PC-3 (cell line): ENCODE data around the gene FRK. TPM values are rescaled to one million over a fixed set of nuclear protein-coding genes. Genes with fewer than 3 reads are reported as not detected.
A peak's percentile ranks its signal among the peaks of the same experiment; 100 is the strongest.

Experiments
- ATAC-seq: fragments of 200-7000 bp; cut with Tn5 transposase; 2 replicates; pipeline ENCODE4 v1.9.1; 2020; ENCODE audit warnings: mild to moderate bottlenecking, moderate library complexity
- BruUV-seq: library from RNA; stranded (reverse); fragments of 400-500 nt; replicated peaks from 2 replicates; lab custom pipeline; 2021; lab: Mats Ljungman, UMichigan
- CTCF ChIA-PET: fragments of 300-600 bp; sonication (Branson Sonifier 250); formaldehyde crosslinking; loops from one replicate; lab custom pipeline; 2022; ENCODE audit warnings: antibody characterized with exemption; lab: Charles Lee
- POLR2A ChIA-PET: fragments of 300-600 bp; sonication (Branson Sonifier 250); formaldehyde crosslinking; loops from one replicate; lab custom pipeline; 2022; ENCODE audit warnings: antibody characterized with exemption; ENCODE audit not compliant: unreplicated experiment; lab: Charles Lee
- DNase-seq: peaks from one replicate; pipeline ENCODE4 v3.0.0-alpha.2; 2015
- H2AFZ ChIP-seq: fragments of 300-600 bp; sonication (generic); 2 replicates; pipeline ENCODE4 v1.6.0; 2016; ENCODE audit warnings: antibody characterized with exemption, low read length
- H3F3A ChIP-seq: fragments of 300-600 bp; sonication (generic); one replicate; pipeline ENCODE4 v1.6.0; 2017; ENCODE audit warnings: antibody characterized with exemption, low read length, control low read depth, mild to moderate bottlenecking; ENCODE audit not compliant: unreplicated experiment
- H3K27ac ChIP-seq: fragments of 300-600 bp; sonication (generic); 2 replicates; pipeline ENCODE4 v1.5.1; 2016; ENCODE audit warnings: mild to moderate bottlenecking, low read length
- H3K27me3 ChIP-seq: fragments of 300-600 bp; sonication (generic); 2 replicates; pipeline ENCODE4 v1.6.1; 2016; ENCODE audit warnings: low read length, mixed read lengths
- H3K36me3 ChIP-seq: fragments of 300-600 bp; sonication (generic); 2 replicates; pipeline ENCODE4 v1.6.1; 2016; ENCODE audit warnings: low read depth, mixed run types, low read length, mixed read lengths
- H3K4me1 ChIP-seq: fragments of 300-600 bp; sonication (generic); 2 replicates; pipeline ENCODE4 v1.5.1; 2016; ENCODE audit warnings: low read length; ENCODE audit not compliant: insufficient read depth
- H3K4me2 ChIP-seq: fragments of 300-600 bp; sonication (generic); 2 replicates; pipeline ENCODE4 v1.6.0; 2016; ENCODE audit warnings: low read length
- H3K4me3 ChIP-seq: fragments of 300-600 bp; sonication (generic); 2 replicates; pipeline ENCODE4 v1.5.1; 2016; ENCODE audit warnings: mild to moderate bottlenecking, low read length, mixed read lengths
- H3K79me2 ChIP-seq: fragments of 300-600 bp; sonication (generic); 2 replicates; pipeline ENCODE4 v1.6.1; 2017; ENCODE audit warnings: low read length, mixed read lengths
- H3K9ac ChIP-seq: fragments of 300-600 bp; sonication (generic); 2 replicates; pipeline ENCODE4 v1.6.0; 2016; ENCODE audit warnings: mild to moderate bottlenecking, low read length
- H3K9me2 ChIP-seq: fragments of 300-600 bp; sonication (generic); replicated peaks from 2 replicates; pipeline ENCODE4 v1.6.1; 2016; ENCODE audit warnings: mixed run types, low read length, mixed read lengths
- H3K9me3 ChIP-seq: fragments of 300-600 bp; sonication (generic); 2 replicates; pipeline ENCODE4 v1.6.1; 2016; ENCODE audit warnings: low read length, mixed read lengths
- H4K20me1 ChIP-seq: fragments of 300-600 bp; sonication (generic); 2 replicates; pipeline ENCODE4 v1.6.1; 2016; ENCODE audit warnings: low read length, mixed read lengths
- CTCF ChIP-seq: fragments of 300-600 bp; sonication (generic); conservative IDR thresholded peaks from 2 replicates; pipeline ENCODE4 v1.5.1; 2017; ENCODE audit warnings: antibody characterized with exemption, low read depth, mild to moderate bottlenecking, low read length
- EZH2 ChIP-seq: fragments of 300-600 bp; sonication (generic); IDR thresholded peaks from one replicate; pipeline ENCODE4 v1.6.1; 2017; ENCODE audit warnings: antibody characterized with exemption, mild to moderate bottlenecking, low read length; ENCODE audit not compliant: unreplicated experiment
- EZH2phosphoT487 ChIP-seq: fragments of 300-600 bp; sonication (generic); IDR thresholded peaks from 2 replicates; pipeline ENCODE4 v1.6.1; 2018; ENCODE audit warnings: mild to moderate bottlenecking, antibody characterized with exemption, low read length, borderline replicate concordance
- intact Hi-C: fragments of 100-400 bp; cut with micrococcal nuclease; formaldehyde crosslinking; loops from 2 replicates; pipeline ENCODE4 v1.9.0; 2023
- total RNA-seq: library from RNA; depleted of rRNA; stranded (reverse); fragments of >200 nt; gene quantifications from 2 replicates; pipeline ENCODE4 v1.2.3, GENCODE V29; 2014

The FRK gene
- total RNA-seq, 1 experiment from 2014 or later, result 0.66 TPM

- H4K20me1 ChIP-seq, result no peaks in the 10 kb centered on the region
- no peak overlapping the region for H3K4me2 ChIP-seq
- no peaks in the 10 kb centered on the region for H3K36me3 ChIP-seq
- H3K27ac ChIP-seq, result no peak overlapping the region
- H3K9me2 ChIP-seq, result no peaks in the 10 kb centered on the region
- no TSS peak for BruUV-seq
- ChIA-PET CTCF (no interaction called here), POLR2A (no interaction called here)
- no peak for TF ChIP-seq EZH2phosphoT487
- no peaks in the 10 kb centered on the region for H3K27me3 ChIP-seq
- H2AFZ ChIP-seq, result no peak overlapping the region
- H3K9me3 ChIP-seq, result no peaks in the 10 kb centered on the region
- H3K9ac ChIP-seq, result no peak overlapping the region
- DNase-seq (no peak), ATAC-seq (no peak)
- peaks cover 50% of the 10 kb centered on the region for H3K4me1 ChIP-seq
- intact Hi-C loops, result no loop called here
- H3K79me2 ChIP-seq, result no peaks in the 10 kb centered on the region
- no peaks in the 10 kb centered on the region for H3F3A ChIP-seq
- no peak overlapping the region for H3K4me3 ChIP-seq
These were observed 45.1 kb downstream of the FRK start for GRCh38 chr6:116015561-116015960.

- H3K4me1 ChIP-seq, result peaks cover 60% of the 10 kb centered on the region
These were observed 47.7 kb downstream of the FRK start for GRCh38 chr6:116012951-116013350.

GRCh38 chr6:116012471-116012949, 48.2 kb downstream of the FRK start:
- POLR2A ChIA-PET, result interaction anchor here (0.5 kb wide), 1 partner anchor 85 kb away, joined by 3 read pairs; no protein-coding TSS in a partner anchor
- CTCF ChIA-PET, result no interaction called here
- intact Hi-C loops, result no loop called here

More at GRCh38 chr6:116012951-116013350, 47.7 kb downstream of the FRK start:
- Histone ChIP-seq H3K4me3 (no peak overlapping the region), H3K27me3 (no peaks in the 10 kb centered on the region), H2AFZ (no peak overlapping the region), H3K27ac (no peak overlapping the region), H3K9ac (no peak overlapping the region), H3K79me2 (no peaks in the 10 kb centered on the region), H3F3A (no peaks in the 10 kb centered on the region), H3K4me2 (peak overlapping the region; percentile 66), H4K20me1 (no peaks in the 10 kb centered on the region), H3K36me3 (no peaks in the 10 kb centered on the region), H3K9me2 (no peaks in the 10 kb centered on the region), H3K9me3 (no peaks in the 10 kb centered on the region)
- intact Hi-C loops, result no loop called here
- ChIA-PET POLR2A (interaction anchor here (0.5 kb wide), 1 partner anchor 84 kb away, joined by 3 read pairs; no protein-coding TSS in a partner anchor), CTCF (no interaction called here)
- ATAC-seq (no peak), DNase-seq (peak; percentile 48)
- TF ChIP-seq EZH2phosphoT487 (no peak), EZH2 (no peak), CTCF (no peak)
- no TSS peak for BruUV-seq

More at GRCh38 chr6:116012471-116012949, 48.2 kb downstream of the FRK start:
- Histone ChIP-seq H3K9me2 (no peaks in the 10 kb centered on the region), H3F3A (no peaks in the 10 kb centered on the region), H3K4me1 (peaks cover 57% of the 10 kb centered on the region), H3K9me3 (no peaks in the 10 kb centered on the region), H3K27ac (no peak overlapping the region), H4K20me1 (no peaks in the 10 kb centered on the region), H3K9ac (no peak overlapping the region), H3K36me3 (no peaks in the 10 kb centered on the region), H3K79me2 (no peaks in the 10 kb centered on the region), H2AFZ (no peak overlapping the region), H3K27me3 (no peaks in the 10 kb centered on the region), H3K4me3 (no peak overlapping the region), H3K4me2 (peak overlapping the region; percentile 66)
- TF ChIP-seq CTCF (no peak), EZH2 (no peak), EZH2phosphoT487 (no peak)
- BruUV-seq, result no TSS peak
- ATAC-seq, result peak; percentile 4; the same call in 1 of the 2 replicates
- DNase-seq, result peak; percentile 23
